HG03469 (cell line): ENCODE results near the gene TLCD1.
"Not testable (repeated sequence)": the region's sequence is repeated elsewhere in the genome, so short reads cannot be mapped to it uniquely, and the experiment has no call there.

Source experiments
- ATAC-seq: cut with Tn5 transposase; IDR thresholded peaks from one replicate; pipeline ENCODE4 v1.9.1; 2021; ENCODE audit warnings: mild to moderate bottlenecking, moderate library complexity, moderate number of reproducible peaks; ENCODE audit not compliant: unreplicated experiment

TLCD1 gene

GRCh38 chr17:28747051-28747691 lies 21.1 kb upstream of the TLCD1 start:
- ATAC-seq: no peak

- no peak for ATAC-seq
Observed at GRCh38 chr17:28746611-28747050, 20.6 kb upstream of the TLCD1 start.

GRCh38 chr17:28745786-28746411 lies 19.9 kb upstream of the TLCD1 start:
- ATAC-seq: no peak

GRCh38 chr17:28744972-28745785 lies 19.1 kb upstream of the TLCD1 start:
- no peak for ATAC-seq

- no peak for ATAC-seq
Observed at GRCh38 chr17:28744104-28744971, 18.3 kb upstream of the TLCD1 start.

- ATAC-seq: peak; percentile 30
Observed at GRCh38 chr17:28743243-28744103, 17.4 kb upstream of the TLCD1 start, which contains the start of gene TRAF4. Gene TRAF4, plus strand, starts transcription at chr17:28744011. Its CDS starts 102 bp downstream, at chr17:28744113.

- ATAC-seq: no peak
Observed at GRCh38 chr17:28741358-28742349, 15.6 kb upstream of the TLCD1 start.

GRCh38 chr17:28740406-28741357 lies 14.6 kb upstream of the TLCD1 start:
- ATAC-seq: no peak

GRCh38 chr17:28738680-28739384 lies 12.8 kb upstream of the TLCD1 start:
- no peak for ATAC-seq

GRCh38 chr17:28737770-28738679 lies 12.0 kb upstream of the TLCD1 start:
- peak; percentile 37 for ATAC-seq

GRCh38 chr17:28737316-28737715 lies 11.3 kb upstream of the TLCD1 start:
- ATAC-seq: no peak

GRCh38 chr17:28735913-28736769 lies 10.1 kb upstream of the TLCD1 start:
- ATAC-seq: not testable (repeated sequence)

GRCh38 chr17:28735242-28735722 lies 9.2 kb upstream of the TLCD1 start:
- ATAC-seq: no peak

- no peak for ATAC-seq
Observed at GRCh38 chr17:28734712-28735241, 8.7 kb upstream of the TLCD1 start.
